GM12878 (cell line): Measurements from ENCODE around the gene MEGF6. TPM values are rescaled to one million over a fixed set of nuclear protein-coding genes. Genes with fewer than 3 reads are reported as not detected.

Experiments
- ATAC-seq: fragments of 200-7000 bp; cut with Tn5 transposase; 3 replicates; pipeline ENCODE4 v1.9.1; 2020; ENCODE audit warnings: mild to moderate bottlenecking, moderate library complexity
- BruUV-seq: library from RNA; stranded (reverse); fragments of 400-500 nt; replicated peaks from 2 replicates; lab custom pipeline; 2021; lab: Mats Ljungman, UMichigan
- CTCF ChIA-PET: fragments of 300-600 bp; sonication (Branson Sonifier 250); formaldehyde crosslinking; extraction: SDS; loops from one replicate; lab custom pipeline; 2021; ENCODE audit warnings: inconsistent platforms; lab: Yijun Ruan, JAX
- POLR2A ChIA-PET: fragments of 350-600 bp; formaldehyde crosslinking; extraction: SDS; loops from one replicate; lab custom pipeline; 2021; ENCODE audit warnings: inconsistent platforms; lab: Charles Lee
- RAD21 ChIA-PET: fragments of 300-600 bp; sonication (Branson Sonifier 250); formaldehyde crosslinking; loops from one replicate; lab custom pipeline; 2023; ENCODE audit warnings: antibody characterized with exemption; ENCODE audit not compliant: unreplicated experiment; lab: Charles Lee
- SMC1A ChIA-PET: fragments of 300-600 bp; sonication (Branson Sonifier 250); formaldehyde crosslinking; loops from one replicate; lab custom pipeline; 2023; ENCODE audit not compliant: unreplicated experiment, uncharacterized antibody; lab: Charles Lee
- DNase-seq: peaks from one replicate; pipeline ENCODE4 v3.0.0-alpha.2; 2011; ENCODE audit warnings: low read depth, low spot score
- FAIRE-seq: peaks from 3 replicates; lab custom pipeline; 2011; peaks lifted over from hg19 to GRCh38; lab: Jason Lieb, UNC
- H2AFZ ChIP-seq: 2 replicates; pipeline ENCODE4 v1.6.0; 2011; ENCODE audit warnings: low read depth, low read length, control low read depth; ENCODE audit not compliant: control insufficient read depth
- H3K27ac ChIP-seq: 2 replicates; pipeline ENCODE4 v1.5.1; 2011; ENCODE audit warnings: control low read depth; ENCODE audit not compliant: control insufficient read depth, insufficient read depth
- H3K27me3 ChIP-seq, 2 experiments: replicated peaks in 1 of 2; 2 replicates each; pipeline versions ENCODE4 v1.6.0 to v1.6.1; 2011; ENCODE audit warnings: low read length in 1 of 2; ENCODE audit not compliant: control insufficient read depth in 2 of 2, insufficient read depth in 2 of 2
- H3K36me3 ChIP-seq, 2 experiments: 2 replicates each; pipeline ENCODE4 v1.5.1; 2011; ENCODE audit warnings: low read length in 1 of 2; ENCODE audit not compliant: control insufficient read depth in 2 of 2, insufficient read depth in 2 of 2
- H3K4me1 ChIP-seq: 2 replicates; pipeline ENCODE4 v1.6.1; 2011; ENCODE audit warnings: mild to moderate bottlenecking, low read length, moderate library complexity, mixed read lengths; ENCODE audit not compliant: control insufficient read depth, insufficient read depth
- H3K4me2 ChIP-seq: 2 replicates; pipeline ENCODE4 v1.6.0; 2011; ENCODE audit warnings: control low read depth; ENCODE audit not compliant: control insufficient read depth, insufficient read depth
- H3K4me3 ChIP-seq: fragments of 200-600 bp; sonication (generic); 2 replicates; pipeline ENCODE4 v1.5.1; 2016
- H3K79me2 ChIP-seq: 2 replicates; pipeline ENCODE4 v1.6.0; 2011; ENCODE audit warnings: low read length; ENCODE audit not compliant: control insufficient read depth, insufficient read depth
- H3K9ac ChIP-seq: 2 replicates; pipeline ENCODE4 v1.8.0; 2011; ENCODE audit warnings: low read length, control low read depth, mixed read lengths; ENCODE audit not compliant: control insufficient read depth, insufficient read depth
- H3K9me3 ChIP-seq: replicated peaks from 3 replicates; pipeline ENCODE4 v1.5.1; 2011; ENCODE audit warnings: mild to moderate bottlenecking, low read length; ENCODE audit not compliant: control insufficient read depth, insufficient read depth
- H4K20me1 ChIP-seq: 2 replicates; pipeline ENCODE4 v1.6.0; 2011; ENCODE audit not compliant: control insufficient read depth, insufficient read depth
- BMI1 ChIP-seq: fragments of 450-650 bp; IDR thresholded peaks from 2 replicates; pipeline ENCODE4 v1.6.1; 2016; ENCODE audit warnings: mild to moderate bottlenecking, moderate library complexity, borderline replicate concordance
- GABPA ChIP-seq: IDR thresholded peaks from 2 replicates; pipeline ENCODE4 v1.6.1; 2014; ENCODE audit warnings: antibody characterized with exemption, low read depth, mild to moderate bottlenecking, inconsistent platforms
- HDAC2 ChIP-seq: fragments of 200-600 bp; sonication (generic); IDR thresholded peaks from 2 replicates; pipeline ENCODE4 v1.6.1; 2017
- IKZF1 ChIP-seq: fragments of 450-650 bp; conservative IDR thresholded peaks from 2 replicates; pipeline ENCODE4 v1.6.1; 2017; ENCODE audit warnings: antibody characterized with exemption, mild to moderate bottlenecking
- MEF2B ChIP-seq: fragments of 450-650 bp; IDR thresholded peaks from 2 replicates; pipeline ENCODE4 v1.6.1; 2018; ENCODE audit warnings: mild to moderate bottlenecking, moderate library complexity; ENCODE audit not compliant: partially characterized antibody, poor library complexity, severe bottlenecking
- NFIC ChIP-seq: IDR thresholded peaks from 2 replicates; pipeline ENCODE4 v1.6.1; 2012; ENCODE audit warnings: low read depth, mild to moderate bottlenecking, inconsistent platforms, low read length, moderate library complexity
- NFYB ChIP-seq: IDR thresholded peaks from 2 replicates; pipeline ENCODE4 v1.6.1; 2011; ENCODE audit warnings: low read depth, mild to moderate bottlenecking, low read length, improper control_type of control experiment, moderate library complexity; ENCODE audit not compliant: insufficient read depth
- RELA ChIP-seq: fragments of 450-650 bp; IDR thresholded peaks from 2 replicates; pipeline ENCODE4 v1.8.0; 2014; ENCODE audit warnings: borderline replicate concordance; ENCODE audit not compliant: partially characterized antibody
- SREBF2 ChIP-seq: IDR thresholded peaks from 2 replicates; pipeline ENCODE4 v1.6.1; 2012; ENCODE audit warnings: mild to moderate bottlenecking, low read length
- YBX1 ChIP-seq: fragments of 450-650 bp; IDR thresholded peaks from 2 replicates; pipeline ENCODE4 v1.6.1; 2016; ENCODE audit warnings: antibody characterized with exemption
- ZNF274 ChIP-seq: IDR thresholded peaks from one replicate; pipeline ENCODE4 v1.8.0; 2011; ENCODE audit not compliant: insufficient read length, insufficient read depth
- WGBS: methylation state at CpG from one replicate; pipeline ENCODE4 v1.1.6; 2016; ENCODE audit warnings: low lambda C conversion rate; ENCODE audit not compliant: insufficient replicate concordance, insufficient coverage; ENCODE audit errors: missing lambda C conversion rate; 5-methylcytosine and 5-hydroxymethylcytosine counted together
- in situ Hi-C: fragments of 300-500 bp; cut with MboI; formaldehyde crosslinking; loops from 9 replicates; pipeline ENCODE4 v1.14.3; 2018; ENCODE audit warnings: mixed read lengths
- intact Hi-C: fragments of 100-400 bp; cut with micrococcal nuclease; formaldehyde crosslinking; loops from one replicate; pipeline ENCODE4 v1.14.2; 2022; ENCODE audit not compliant: unreplicated experiment
- polyA plus RNA-seq, 11 experiments: library from polyadenylated mRNA; depleted of rRNA in 4 of 11; unstranded in 6 of 11; stranded (reverse) in 5 of 11; fragments of >200 nt; fragmentation: Nextera tagmentation in 4 of 11; fragmentation: Illumina TruSeq in 1 of 11; extraction: Ambion mirVana in 4 of 11; extraction: Trizol in 1 of 11; gene quantifications; 1 replicate in 1 of 11; 2 replicates in 10 of 11; pipeline versions ENCODE4 v1.2.1 to v1.2.3, GENCODE V29; 2011 to 2016; ENCODE audit warnings: inconsistent platforms in 2 of 11, missing spikeins in 2 of 11, low read depth in 1 of 11
- total RNA-seq, 4 experiments: library from RNA; depleted of rRNA in 3 of 4; stranded (reverse); fragments of >200 nt in 3 of 4; fragmentation: Illumina TruSeq in 1 of 4; extraction: Trizol in 1 of 4; gene quantifications; 2 replicates each; pipeline versions ENCODE4 v1.2.1 to v1.2.3, GENCODE V29; 2013 to 2021
- TF ChIP-seq, protein P1 (sequence below): IDR thresholded peaks from 2 replicates; pipeline ENCODE4 v1.6.1; 2011; ENCODE audit warnings: borderline replicate concordance, low read depth, mild to moderate bottlenecking, moderate library complexity, low read length; ENCODE audit not compliant: insufficient read depth, poor library complexity, severe bottlenecking
- TF ChIP-seq, protein P2 (sequence below): fragments of 450-650 bp; IDR thresholded peaks from 2 replicates; pipeline ENCODE4 v1.6.1; 2018; ENCODE audit warnings: mild to moderate bottlenecking, low read depth, moderate library complexity; ENCODE audit not compliant: partially characterized antibody

The MEGF6 gene
- total and polyA plus RNA-seq, 10 of the 15 experiments (the other 5 are each of a cell fraction or from before 2014, with no cell fraction given) = 0.03 to 0.41 TPM; not detected in 8

DNA sequence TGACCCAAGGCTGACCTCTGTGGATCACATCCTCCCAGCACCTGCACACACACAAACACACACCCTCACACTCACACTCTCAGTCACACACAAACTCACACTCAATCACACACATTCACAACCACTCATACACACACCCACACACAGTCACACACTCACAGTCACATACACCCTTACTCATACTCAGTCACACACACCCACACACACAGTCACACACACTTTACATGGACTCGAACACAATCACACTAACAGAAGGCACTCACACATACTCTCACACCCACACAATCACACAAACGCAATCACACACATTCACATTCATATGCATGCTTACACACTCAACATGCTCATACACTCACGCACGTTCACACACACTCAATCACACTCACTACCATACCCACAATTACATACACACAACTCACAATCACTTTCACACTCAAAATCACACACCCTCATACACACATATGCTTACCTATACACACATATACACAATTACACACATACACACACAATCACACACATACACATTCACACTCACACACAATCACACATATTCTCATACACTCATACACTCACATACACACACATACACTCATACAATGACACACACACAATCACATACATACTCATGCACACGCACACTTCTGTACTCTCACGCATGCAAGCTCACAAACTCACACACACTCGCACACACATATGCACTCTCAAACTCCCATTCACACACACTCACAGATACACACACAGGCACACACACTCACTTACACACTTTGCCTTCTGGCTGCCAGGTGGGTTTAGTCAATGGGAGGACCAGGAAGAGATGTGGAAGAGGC lies 6.1 kb downstream of the MEGF6 start:
- WGBS = 47% methylated on average over 7 of the region's 7 CpGs
- in situ Hi-C loops (no loop called here), intact Hi-C loops (no loop called here)
- TF ChIP-seq NFIC (0 out of 2 replicates have a peak, but pooled peaks have one; percentile 19), YBX1 (no peak)
- TF ChIP-seq, protein P1, sequence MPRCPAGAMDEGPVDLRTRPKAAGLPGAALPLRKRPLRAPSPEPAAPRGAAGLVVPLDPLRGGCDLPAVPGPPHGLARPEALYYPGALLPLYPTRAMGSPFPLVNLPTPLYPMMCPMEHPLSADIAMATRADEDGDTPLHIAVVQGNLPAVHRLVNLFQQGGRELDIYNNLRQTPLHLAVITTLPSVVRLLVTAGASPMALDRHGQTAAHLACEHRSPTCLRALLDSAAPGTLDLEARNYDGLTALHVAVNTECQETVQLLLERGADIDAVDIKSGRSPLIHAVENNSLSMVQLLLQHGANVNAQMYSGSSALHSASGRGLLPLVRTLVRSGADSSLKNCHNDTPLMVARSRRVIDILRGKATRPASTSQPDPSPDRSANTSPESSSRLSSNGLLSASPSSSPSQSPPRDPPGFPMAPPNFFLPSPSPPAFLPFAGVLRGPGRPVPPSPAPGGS = peak; percentile 92
- DNase-seq (no peak), ATAC-seq (no peak), FAIRE-seq (no peak)
- Histone ChIP-seq H3K27ac (no peak overlapping the region), H3K4me2 (no peak overlapping the region), H3K4me1 (no peaks in the 10 kb centered on the region), H3K27me3 (peaks cover 0 to 4% of the 10 kb centered on the region in 2 experiments; a peak in 3 of 4 replicates), H3K4me3 (no peak overlapping the region), H4K20me1 (no peaks in the 10 kb centered on the region), H3K79me2 (no peaks in the 10 kb centered on the region), H3K36me3 (no peaks in the 10 kb centered on the region), H3K9ac (no peak overlapping the region), H3K9me3 (no peaks in the 10 kb centered on the region), H2AFZ (no peak overlapping the region)
- ChIA-PET RAD21 (no interaction called here), CTCF (no interaction called here), POLR2A (no interaction called here), SMC1A (no interaction called here)
- BruUV-seq = no TSS peak

DNA sequence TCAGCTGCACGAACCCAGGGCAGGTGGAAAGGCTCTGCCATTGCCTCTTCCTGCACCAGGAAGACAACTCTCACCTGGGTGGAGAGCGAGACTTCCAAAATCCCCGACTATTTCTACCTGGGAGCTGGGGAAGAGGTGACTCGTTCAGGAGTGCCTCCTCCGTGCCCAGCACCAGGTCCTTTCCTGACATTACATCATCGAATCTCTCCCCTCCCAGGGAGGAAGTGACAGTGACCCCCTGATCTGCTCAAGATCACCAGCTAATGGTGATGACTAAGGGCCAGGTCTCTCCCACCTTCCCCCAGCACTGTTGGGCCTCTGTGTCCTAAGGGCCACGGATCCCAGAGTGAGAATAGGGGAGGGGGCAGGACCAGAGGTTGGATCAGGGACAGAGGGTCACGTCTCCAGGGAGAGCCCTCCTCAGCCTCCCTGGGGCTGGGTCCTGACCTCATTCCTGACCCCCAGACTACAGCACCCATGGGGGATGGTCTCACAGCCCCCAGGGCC lies 6.8 kb downstream of the MEGF6 start:
- FAIRE-seq (no peak), ATAC-seq (no peak), DNase-seq (no peak)
- SMC1A ChIA-PET = no interaction called here
- H3K4me2 ChIP-seq = no peak overlapping the region
- POLR2A ChIA-PET = no interaction called here
- WGBS = 30% methylated on average over 8 of the region's 8 CpGs
- CTCF ChIA-PET = no interaction called here
- H3K27me3 ChIP-seq = peaks cover 0 to 2% of the 10 kb centered on the region in 2 experiments; a peak in 3 of 4 replicates
- no peaks in the 10 kb centered on the region for H3K9me3 ChIP-seq
- H3K9ac ChIP-seq = no peak overlapping the region
- in situ Hi-C loops = no loop called here
- no peak overlapping the region for H3K27ac ChIP-seq
- intact Hi-C loops = no loop called here
- no peaks in the 10 kb centered on the region for H4K20me1 ChIP-seq
- BruUV-seq = no TSS peak
- H3K36me3 ChIP-seq = no peaks in the 10 kb centered on the region
- H3K4me1 ChIP-seq = no peaks in the 10 kb centered on the region
- no peak overlapping the region for H2AFZ ChIP-seq
- H3K4me3 ChIP-seq = no peak overlapping the region
- no peaks in the 10 kb centered on the region for H3K79me2 ChIP-seq
- RAD21 ChIA-PET = no interaction called here
- no peak for TF ChIP-seq NFYB
- no peak for TF ChIP-seq BMI1
- TF ChIP-seq SREBF2 = no peak
- TF ChIP-seq, protein P2, sequence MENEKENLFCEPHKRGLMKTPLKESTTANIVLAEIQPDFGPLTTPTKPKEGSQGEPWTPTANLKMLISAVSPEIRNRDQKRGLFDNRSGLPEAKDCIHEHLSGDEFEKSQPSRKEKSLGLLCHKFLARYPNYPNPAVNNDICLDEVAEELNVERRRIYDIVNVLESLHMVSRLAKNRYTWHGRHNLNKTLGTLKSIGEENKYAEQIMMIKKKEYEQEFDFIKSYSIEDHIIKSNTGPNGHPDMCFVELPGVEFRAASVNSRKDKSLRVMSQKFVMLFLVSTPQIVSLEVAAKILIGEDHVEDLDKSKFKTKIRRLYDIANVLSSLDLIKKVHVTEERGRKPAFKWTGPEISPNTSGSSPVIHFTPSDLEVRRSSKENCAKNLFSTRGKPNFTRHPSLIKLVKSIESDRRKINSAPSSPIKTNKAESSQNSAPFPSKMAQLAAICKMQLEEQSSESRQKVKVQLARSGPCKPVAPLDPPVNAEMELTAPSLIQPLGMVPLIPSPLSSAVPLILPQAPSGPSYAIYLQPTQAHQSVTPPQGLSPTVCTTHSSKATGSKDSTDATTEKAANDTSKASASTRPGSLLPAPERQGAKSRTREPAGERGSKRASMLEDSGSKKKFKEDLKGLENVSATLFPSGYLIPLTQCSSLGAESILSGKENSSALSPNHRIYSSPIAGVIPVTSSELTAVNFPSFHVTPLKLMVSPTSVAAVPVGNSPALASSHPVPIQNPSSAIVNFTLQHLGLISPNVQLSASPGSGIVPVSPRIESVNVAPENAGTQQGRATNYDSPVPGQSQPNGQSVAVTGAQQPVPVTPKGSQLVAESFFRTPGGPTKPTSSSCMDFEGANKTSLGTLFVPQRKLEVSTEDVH = no peak
- TF ChIP-seq IKZF1 = no peak
- no peak for TF ChIP-seq ZNF274
- TF ChIP-seq HDAC2 = no peak
- no peak for TF ChIP-seq RELA
- no peak for TF ChIP-seq GABPA
- no peak for TF ChIP-seq MEF2B
